G401.6 (cell line): Measurements from ENCODE around the gene GIPC3.
A peak's percentile ranks its signal among the peaks of the same experiment; 100 is the strongest.
"Not testable (repeated sequence)": the region's sequence is repeated elsewhere in the genome, so short reads cannot be mapped to it uniquely, and the experiment has no call there.

ENCODE experiments used
- FAIRE-seq: peaks from 2 replicates; lab custom pipeline; 2012; peaks lifted over from hg19 to GRCh38; lab: Jason Lieb, UNC

Gene GIPC3

GRCh38 chr19:3618811-3619630 is 33.7 kb downstream of the GIPC3 start:
- no peak for FAIRE-seq

- no peak for FAIRE-seq
These were observed 34.3 kb downstream of the GIPC3 start for GRCh38 chr19:3619631-3620012.

GRCh38 chr19:3620145-3620816 is 35.0 kb downstream of the GIPC3 start:
- FAIRE-seq, result no peak

- FAIRE-seq, result no peak
These were observed 35.7 kb downstream of the GIPC3 start for GRCh38 chr19:3620817-3621547.

GRCh38 chr19:3621689-3622088 is 36.4 kb downstream of the GIPC3 start:
- no peak for FAIRE-seq

- no peak for FAIRE-seq
These were observed 36.9 kb downstream of the GIPC3 start for GRCh38 chr19:3622224-3622623.

- no peak for FAIRE-seq
These were observed 38.4 kb downstream of the GIPC3 start for GRCh38 chr19:3623716-3624115.

GRCh38 chr19:3625996-3626472 is 40.8 kb downstream of the GIPC3 start:
- no peak for FAIRE-seq

GRCh38 chr19:3626473-3627350 is 41.4 kb downstream of the GIPC3 start, which contains the start of gene CACTIN:
Gene CACTIN, minus strand, starts transcription at chr19:3626790. Its CDS starts 28 bp downstream, at chr19:3626762.
- peak; percentile 98 for FAIRE-seq

GRCh38 chr19:3627351-3627723 is 42.1 kb downstream of the GIPC3 start:
- no peak for FAIRE-seq

- not testable (repeated sequence) for FAIRE-seq
These were observed 43.5 kb downstream of the GIPC3 start for GRCh38 chr19:3628766-3629165.

- FAIRE-seq, result no peak
These were observed 46.0 kb downstream of the GIPC3 start for GRCh38 chr19:3631053-3631861.

GRCh38 chr19:3632098-3632497 is 46.8 kb downstream of the GIPC3 start:
- FAIRE-seq, result no peak

GRCh38 chr19:3632739-3633558 is 47.7 kb downstream of the GIPC3 start:
- no peak for FAIRE-seq

- FAIRE-seq, result no peak
These were observed 48.3 kb downstream of the GIPC3 start for GRCh38 chr19:3633559-3633988.

GRCh38 chr19:3634496-3635045 is 49.3 kb downstream of the GIPC3 start:
- FAIRE-seq, result no peak

GRCh38 chr19:3636506-3636905 is 51.2 kb downstream of the GIPC3 start:
- no peak for FAIRE-seq

- no peak for FAIRE-seq
These were observed 51.7 kb downstream of the GIPC3 start for GRCh38 chr19:3636962-3637361.

GRCh38 chr19:3637621-3638020 is 52.3 kb downstream of the GIPC3 start:
- no peak for FAIRE-seq
